GM23338 (cell line): ENCODE data around the gene FAM81B. TPM values are rescaled to one million over a fixed set of nuclear protein-coding genes. Genes with fewer than 3 reads are reported as not detected.

ENCODE experiments used
- ATAC-seq: fragments of 200-7000 bp; cut with Tn5 transposase; 3 replicates; pipeline ENCODE4 v1.9.1; 2020
- DNase-seq: peaks from one replicate; pipeline ENCODE4 v3.0.0-alpha.2; 2015; ENCODE audit warnings: low spot score
- H2AFZ ChIP-seq: fragments of 200-600 bp; sonication (generic); 2 replicates; pipeline ENCODE4 v1.8.0; 2016; ENCODE audit warnings: antibody characterized with exemption, mild to moderate bottlenecking, moderate library complexity
- H3F3A ChIP-seq: fragments of 200-600 bp; sonication (generic); replicated peaks from 2 replicates; pipeline ENCODE4 v1.8.0; 2017; ENCODE audit warnings: antibody characterized with exemption, mixed run types, low read depth
- H3K27ac ChIP-seq: fragments of 200-600 bp; sonication (generic); 2 replicates; pipeline ENCODE4 v1.6.1; 2016; ENCODE audit warnings: low read depth
- H3K27me3 ChIP-seq: fragments of 200-600 bp; sonication (generic); 2 replicates; pipeline ENCODE4 v1.8.0; 2016; ENCODE audit warnings: mild to moderate bottlenecking, mixed run types, moderate library complexity; ENCODE audit not compliant: insufficient read depth
- H3K36me3 ChIP-seq: fragments of 200-600 bp; sonication (generic); 2 replicates; pipeline ENCODE4 v1.8.0; 2016; ENCODE audit warnings: mild to moderate bottlenecking; ENCODE audit not compliant: insufficient read depth
- H3K4me1 ChIP-seq: fragments of 200-600 bp; sonication (generic); 2 replicates; pipeline ENCODE4 v1.8.0; 2016; ENCODE audit warnings: mild to moderate bottlenecking, moderate library complexity; ENCODE audit not compliant: insufficient read depth
- H3K4me2 ChIP-seq: fragments of 200-600 bp; sonication (generic); 2 replicates; pipeline ENCODE4 v1.7.1; 2017; ENCODE audit warnings: mixed run types
- H3K4me3 ChIP-seq: fragments of 200-600 bp; sonication (generic); 2 replicates; pipeline ENCODE4 v1.6.1; 2016; ENCODE audit warnings: mixed run types
- H3K79me2 ChIP-seq: fragments of 200-600 bp; sonication (generic); replicated peaks from 2 replicates; pipeline ENCODE4 v1.8.0; 2017; ENCODE audit warnings: mild to moderate bottlenecking; ENCODE audit not compliant: insufficient read depth
- H3K9me2 ChIP-seq: fragments of 200-600 bp; sonication (generic); 2 replicates; pipeline ENCODE4 v1.8.0; 2017; ENCODE audit not compliant: insufficient read depth
- H4K20me1 ChIP-seq: fragments of 200-600 bp; sonication (generic); replicated peaks from 2 replicates; pipeline ENCODE4 v1.8.0; 2017; ENCODE audit warnings: mild to moderate bottlenecking; ENCODE audit not compliant: insufficient read depth
- H3K27ac Mint-ChIP-seq: 2 replicates; pipeline ENCODE4 v1.8.0; 2020; ENCODE audit warnings: inconsistent platforms, mild to moderate bottlenecking, moderate library complexity, mixed read lengths
- H3K27me3 Mint-ChIP-seq: 3 replicates; pipeline ENCODE4 v1.8.0; 2022; ENCODE audit warnings: low read depth, mild to moderate bottlenecking, moderate library complexity, mixed read lengths, inconsistent platforms; ENCODE audit not compliant: insufficient read depth, poor library complexity
- H3K36me3 Mint-ChIP-seq: 3 replicates; pipeline ENCODE4 v1.8.0; 2021; ENCODE audit warnings: low read depth, mild to moderate bottlenecking, inconsistent platforms, moderate library complexity, mixed read lengths
- H3K4me1 Mint-ChIP-seq: 3 replicates; pipeline ENCODE4 v1.8.0; 2020; ENCODE audit warnings: mild to moderate bottlenecking, inconsistent platforms, mixed read lengths
- H3K4me3 Mint-ChIP-seq: 3 replicates; pipeline ENCODE4 v1.8.0; 2021; ENCODE audit warnings: moderate library complexity, mild to moderate bottlenecking, inconsistent platforms, mixed read lengths
- H3K9me3 Mint-ChIP-seq: 3 replicates; pipeline ENCODE4 v1.8.0; 2020; ENCODE audit warnings: moderate library complexity, mild to moderate bottlenecking, inconsistent platforms, mixed read lengths
- EZH2 ChIP-seq: fragments of 200-600 bp; sonication (generic); IDR thresholded peaks from one replicate; pipeline ENCODE4 v1.8.0; 2017; ENCODE audit warnings: antibody characterized with exemption, mild to moderate bottlenecking, low read depth; ENCODE audit not compliant: unreplicated experiment
- NANOG ChIP-seq: IDR thresholded peaks from 2 replicates; pipeline ENCODE4 v1.6.1; 2016; ENCODE audit warnings: antibody characterized with exemption, borderline replicate concordance
- ZNF331 ChIP-seq: fragments of 250-450 bp; sonication (Bioruptor Pico); IDR thresholded peaks from 2 replicates; pipeline ENCODE4 v1.5.0; 2020; ENCODE audit warnings: low read depth, mild to moderate bottlenecking, moderate library complexity
- ZNF462 ChIP-seq: fragments of 250-450 bp; sonication (Bioruptor Pico); IDR thresholded peaks from 2 replicates; pipeline ENCODE4 v1.5.0; 2020; ENCODE audit warnings: mild to moderate bottlenecking, moderate library complexity
- polyA plus RNA-seq: library from polyadenylated mRNA; unstranded; fragments of >200 nt; fragmentation: Nextera tagmentation; extraction: Ambion mirVana; gene quantifications from 2 replicates; pipeline ENCODE4 v1.2.1, GENCODE V29; 2016
- total RNA-seq: library from RNA; depleted of rRNA; stranded (reverse); fragments of >200 nt; shearing (Covaris generic); gene quantifications from 2 replicates; pipeline ENCODE4 v1.2.3, GENCODE V29; 2014
- TF ChIP-seq, protein P1 (sequence below): IDR thresholded peaks from 2 replicates; pipeline ENCODE4 v1.6.1; 2016; ENCODE audit warnings: antibody characterized with exemption
- TF ChIP-seq, protein P2 (sequence below): IDR thresholded peaks from one replicate; pipeline ENCODE4 v1.6.1; 2018; ENCODE audit warnings: antibody characterized with exemption; ENCODE audit not compliant: unreplicated experiment

FAM81B gene
- total and polyA plus RNA-seq, 2 experiments from 2014 or later: 0.40 TPM; not detected in 1

DNA sequence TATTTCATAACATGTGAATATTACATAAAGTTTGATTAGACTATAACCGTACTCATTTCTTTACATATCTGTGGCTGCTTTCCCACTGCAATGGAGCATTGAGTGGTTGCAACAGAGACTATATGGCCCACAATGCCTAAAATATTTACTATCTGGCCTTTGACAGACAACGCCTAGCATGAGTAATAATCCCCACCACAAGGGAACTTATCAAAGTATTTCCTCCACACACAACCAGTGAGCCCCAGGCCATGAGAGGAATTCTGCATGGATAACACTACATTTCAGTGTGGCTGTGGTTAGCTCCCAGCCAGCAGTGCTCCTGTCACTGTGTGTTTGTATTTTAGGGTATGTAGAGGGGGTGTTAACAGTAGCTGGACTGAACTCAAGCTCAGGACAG lies 54.8 kb downstream of the FAM81B start:
- Mint-ChIP-seq H3K36me3 (no peaks in the 10 kb centered on the region), H3K4me3 (no peak overlapping the region), H3K27ac (no peak overlapping the region), H3K4me1 (peaks cover 16% of the 10 kb centered on the region), H3K9me3 (no peaks in the 10 kb centered on the region), H3K27me3 (peaks cover 5% of the 10 kb centered on the region)
- DNase-seq (no peak), ATAC-seq (no peak)
- H3K27ac ChIP-seq: no peak overlapping the region
- TF ChIP-seq ZNF331 (CRISPR knock-in tag) (no peak), ZNF462 (CRISPR knock-in tag) (no peak), NANOG (no peak), EZH2 (no peak)
- TF ChIP-seq, protein P1, sequence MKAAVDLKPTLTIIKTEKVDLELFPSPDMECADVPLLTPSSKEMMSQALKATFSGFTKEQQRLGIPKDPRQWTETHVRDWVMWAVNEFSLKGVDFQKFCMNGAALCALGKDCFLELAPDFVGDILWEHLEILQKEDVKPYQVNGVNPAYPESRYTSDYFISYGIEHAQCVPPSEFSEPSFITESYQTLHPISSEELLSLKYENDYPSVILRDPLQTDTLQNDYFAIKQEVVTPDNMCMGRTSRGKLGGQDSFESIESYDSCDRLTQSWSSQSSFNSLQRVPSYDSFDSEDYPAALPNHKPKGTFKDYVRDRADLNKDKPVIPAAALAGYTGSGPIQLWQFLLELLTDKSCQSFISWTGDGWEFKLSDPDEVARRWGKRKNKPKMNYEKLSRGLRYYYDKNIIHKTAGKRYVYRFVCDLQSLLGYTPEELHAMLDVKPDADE: no peak
- TF ChIP-seq, protein P2, sequence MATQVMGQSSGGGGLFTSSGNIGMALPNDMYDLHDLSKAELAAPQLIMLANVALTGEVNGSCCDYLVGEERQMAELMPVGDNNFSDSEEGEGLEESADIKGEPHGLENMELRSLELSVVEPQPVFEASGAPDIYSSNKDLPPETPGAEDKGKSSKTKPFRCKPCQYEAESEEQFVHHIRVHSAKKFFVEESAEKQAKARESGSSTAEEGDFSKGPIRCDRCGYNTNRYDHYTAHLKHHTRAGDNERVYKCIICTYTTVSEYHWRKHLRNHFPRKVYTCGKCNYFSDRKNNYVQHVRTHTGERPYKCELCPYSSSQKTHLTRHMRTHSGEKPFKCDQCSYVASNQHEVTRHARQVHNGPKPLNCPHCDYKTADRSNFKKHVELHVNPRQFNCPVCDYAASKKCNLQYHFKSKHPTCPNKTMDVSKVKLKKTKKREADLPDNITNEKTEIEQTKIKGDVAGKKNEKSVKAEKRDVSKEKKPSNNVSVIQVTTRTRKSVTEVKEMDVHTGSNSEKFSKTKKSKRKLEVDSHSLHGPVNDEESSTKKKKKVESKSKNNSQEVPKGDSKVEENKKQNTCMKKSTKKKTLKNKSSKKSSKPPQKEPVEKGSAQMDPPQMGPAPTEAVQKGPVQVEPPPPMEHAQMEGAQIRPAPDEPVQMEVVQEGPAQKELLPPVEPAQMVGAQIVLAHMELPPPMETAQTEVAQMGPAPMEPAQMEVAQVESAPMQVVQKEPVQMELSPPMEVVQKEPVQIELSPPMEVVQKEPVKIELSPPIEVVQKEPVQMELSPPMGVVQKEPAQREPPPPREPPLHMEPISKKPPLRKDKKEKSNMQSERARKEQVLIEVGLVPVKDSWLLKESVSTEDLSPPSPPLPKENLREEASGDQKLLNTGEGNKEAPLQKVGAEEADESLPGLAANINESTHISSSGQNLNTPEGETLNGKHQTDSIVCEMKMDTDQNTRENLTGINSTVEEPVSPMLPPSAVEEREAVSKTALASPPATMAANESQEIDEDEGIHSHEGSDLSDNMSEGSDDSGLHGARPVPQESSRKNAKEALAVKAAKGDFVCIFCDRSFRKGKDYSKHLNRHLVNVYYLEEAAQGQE: no peak
- H3F3A ChIP-seq: no peaks in the 10 kb centered on the region
- no peaks in the 10 kb centered on the region for H4K20me1 ChIP-seq
- no peaks in the 10 kb centered on the region for H3K9me2 ChIP-seq
- no peak overlapping the region for H3K4me2 ChIP-seq
- H3K36me3 ChIP-seq: no peaks in the 10 kb centered on the region
- H3K27me3 ChIP-seq: no peaks in the 10 kb centered on the region
- peaks cover 20% of the 10 kb centered on the region for H3K4me1 ChIP-seq
- H2AFZ ChIP-seq: no peak overlapping the region
- no peak overlapping the region for H3K4me3 ChIP-seq
- no peaks in the 10 kb centered on the region for H3K79me2 ChIP-seq
